ENCODE results near the gene PMAIP1.

- TF ChIP-seq CTCF (conservative IDR thresholded peaks at IDR 0.05; ENCODE audit: low read length) (no peak), EZH2phosphoT487 (IDR thresholded peaks at IDR 0.05; ENCODE audit: borderline replicate concordance, low read depth, low read length) (no peak)
Observed at GRCh38 chr18:59928201-59928600, 28.4 kb downstream of the PMAIP1 start.
